Calu3 (cell line): ENCODE results near the gene PARD6B. TPM values are rescaled to one million over a fixed set of nuclear protein-coding genes. Genes with fewer than 3 reads are reported as not detected.
"Not testable (repeated sequence)": the region's sequence is repeated elsewhere in the genome, so short reads cannot be mapped to it uniquely, and the experiment has no call there.

Experiments
- BruUV-seq: library from RNA; stranded (reverse); fragments of 400-500 nt; replicated peaks from 2 replicates; lab custom pipeline; 2021; lab: Mats Ljungman, UMichigan
- CTCF ChIA-PET: fragments of 300-600 bp; sonication (Branson Sonifier 250); formaldehyde crosslinking; loops from one replicate; lab custom pipeline; 2022; ENCODE audit warnings: antibody characterized with exemption; lab: Charles Lee
- DNase-seq: peaks from one replicate; pipeline ENCODE4 v3.0.0; 2022
- H3K27ac Mint-ChIP-seq: one replicate; pipeline ENCODE4 v1.8.0; 2022; ENCODE audit warnings: mixed read lengths; ENCODE audit not compliant: unreplicated experiment
- H3K27me3 Mint-ChIP-seq: one replicate; pipeline ENCODE4 v1.8.0; 2022; ENCODE audit warnings: mixed read lengths; ENCODE audit not compliant: unreplicated experiment
- H3K36me3 Mint-ChIP-seq: one replicate; pipeline ENCODE4 v1.8.0; 2022; ENCODE audit warnings: mild to moderate bottlenecking, moderate library complexity, mixed read lengths; ENCODE audit not compliant: insufficient read depth, unreplicated experiment
- H3K4me1 Mint-ChIP-seq: one replicate; pipeline ENCODE4 v1.8.0; 2022; ENCODE audit warnings: mild to moderate bottlenecking, low read depth, mixed read lengths; ENCODE audit not compliant: unreplicated experiment
- H3K4me3 Mint-ChIP-seq: one replicate; pipeline ENCODE4 v1.8.0; 2022; ENCODE audit warnings: mild to moderate bottlenecking, low read depth, moderate library complexity, mixed read lengths; ENCODE audit not compliant: unreplicated experiment
- H3K9me3 Mint-ChIP-seq: one replicate; pipeline ENCODE4 v1.8.0; 2022; ENCODE audit warnings: low read depth, mixed read lengths; ENCODE audit not compliant: unreplicated experiment
- CTCF ChIP-seq: fragments of 200-600 bp; IDR thresholded peaks from one replicate; pipeline ENCODE4 v1.8.0; 2022; ENCODE audit warnings: antibody characterized with exemption; ENCODE audit not compliant: unreplicated experiment
- intact Hi-C: fragments of 100-400 bp; cut with micrococcal nuclease; formaldehyde crosslinking; loops from one replicate; pipeline ENCODE4 v1.10.0; 2022; ENCODE audit not compliant: unreplicated experiment
- total RNA-seq: library from RNA; stranded (reverse); gene quantifications from 2 replicates; pipeline ENCODE4 v1.2.3, GENCODE V29; 2022

Gene PARD6B
- total RNA-seq, 1 experiment from 2014 or later, result 114 TPM

- CTCF ChIA-PET, result interaction anchor here (0.6 to 2.4 kb wide), 4 partner anchors 9 to 1345 kb away, joined by 3 to 10 read pairs (median 4); no protein-coding TSS in a partner anchor
Measured at GRCh38 chr20:50694379-50695134, 36.8 kb upstream of the PARD6B start.

GRCh38 chr20:50695135-50695872, 36.1 kb upstream of the PARD6B start:
- H3K27ac Mint-ChIP-seq, result no peak overlapping the region

More at GRCh38 chr20:50694379-50695134, 36.8 kb upstream of the PARD6B start:
- Mint-ChIP-seq H3K27ac (no peak overlapping the region), H3K4me3 (no peak overlapping the region), H3K9me3 (no peaks in the 10 kb centered on the region), H3K4me1 (peaks cover 17% of the 10 kb centered on the region), H3K36me3 (peaks cover 7% of the 10 kb centered on the region), H3K27me3 (no peaks in the 10 kb centered on the region)
- no peak for TF ChIP-seq CTCF
- no peak for DNase-seq
- no TSS peak for BruUV-seq
- intact Hi-C loops, result no loop called here

GRCh38 chr20:50698255-50698654, 33.1 kb upstream of the PARD6B start:
- CTCF ChIA-PET, BruUV-seq, H3K36me3 Mint-ChIP-seq, H3K4me1 Mint-ChIP-seq, H3K9me3 Mint-ChIP-seq, H3K27me3 Mint-ChIP-seq, DNase-seq, H3K4me3 Mint-ChIP-seq, intact Hi-C loops, H3K27ac Mint-ChIP-seq: not testable (repeated sequence)

More at GRCh38 chr20:50695135-50695872, 36.1 kb upstream of the PARD6B start:
- BruUV-seq, result no TSS peak
- CTCF ChIA-PET, result interaction anchor here (0.6 to 2.4 kb wide), 5 partner anchors 12 to 1132 kb away, joined by 3 to 10 read pairs (median 3); no protein-coding TSS in a partner anchor
- Mint-ChIP-seq H3K4me1 (peaks cover 9% of the 10 kb centered on the region), H3K4me3 (no peak overlapping the region), H3K27me3 (no peaks in the 10 kb centered on the region), H3K36me3 (peaks cover under 1% of the 10 kb centered on the region), H3K9me3 (no peaks in the 10 kb centered on the region)
- no peak for TF ChIP-seq CTCF
- intact Hi-C loops, result no loop called here
- no peak for DNase-seq

GRCh38 chr20:50699688-50700087, 31.7 kb upstream of the PARD6B start:
- TF ChIP-seq CTCF, result no peak
- H3K36me3 Mint-ChIP-seq, result no peaks in the 10 kb centered on the region
- no peak for DNase-seq
- CTCF ChIA-PET, result interaction anchor here (0.6 kb wide), 1 partner anchor 36 kb away, joined by 4 read pairs; no protein-coding TSS in a partner anchor
- no peaks in the 10 kb centered on the region for H3K9me3 Mint-ChIP-seq
- H3K27ac Mint-ChIP-seq, result no peak overlapping the region
- intact Hi-C loops, result no loop called here
- H3K27me3 Mint-ChIP-seq, result no peaks in the 10 kb centered on the region
- BruUV-seq, result no TSS peak
- H3K4me1 Mint-ChIP-seq, result no peaks in the 10 kb centered on the region
- H3K4me3 Mint-ChIP-seq, result no peak overlapping the region
